K562 (cell line): ENCODE measurements around the gene MCM9. TPM values are rescaled to one million over a fixed set of nuclear protein-coding genes. Genes with fewer than 3 reads are reported as not detected.

Source experiments
- ATF7 ChIP-seq: fragments of 450-650 bp; IDR thresholded peaks from 2 replicates; pipeline ENCODE4 v1.7.1; 2014; ENCODE audit warnings: mild to moderate bottlenecking, moderate library complexity
- CEBPZ ChIP-seq: fragments of 150-350 bp; IDR thresholded peaks from 2 replicates; pipeline ENCODE4 v1.6.1; 2014; ENCODE audit warnings: low read depth, mild to moderate bottlenecking, low read length, borderline replicate concordance
- CREBBP ChIP-seq: IDR thresholded peaks from one replicate; pipeline ENCODE4 v1.6.1; 2012; ENCODE audit warnings: low read depth, mild to moderate bottlenecking, control low read depth, inconsistent platforms, low read length
- HMGN3 ChIP-seq: IDR thresholded peaks from 2 replicates; pipeline ENCODE4 v1.6.1; 2011; ENCODE audit warnings: borderline replicate concordance, low read depth, mild to moderate bottlenecking, mixed read lengths, low read length; ENCODE audit not compliant: insufficient read length; ENCODE audit errors: extremely low read depth
- MAZ ChIP-seq, 2 experiments: fragments of 450-650 bp in 1 of 2; sonication (generic) in 1 of 2; formaldehyde crosslinking; IDR thresholded peaks in 1 of 2; conservative IDR thresholded peaks in 1 of 2; 2 replicates each; pipeline versions ENCODE4 v1.4.0 to v1.5.0; 2020; ENCODE audit warnings: mild to moderate bottlenecking in 1 of 2, missing genetic modification reagents in 1 of 2
- RNF2 ChIP-seq: sonication (generic); IDR thresholded peaks from 2 replicates; pipeline ENCODE4 v1.6.1; 2016
- SREBF1 ChIP-seq: fragments of 150-350 bp; IDR thresholded peaks from 2 replicates; pipeline ENCODE4 v1.6.1; 2014; ENCODE audit warnings: antibody characterized with exemption, low read depth, low read length, borderline replicate concordance
- SRSF3 ChIP-seq: fragments of 200-400 bp; formaldehyde crosslinking; IDR thresholded peaks from 2 replicates; pipeline ENCODE4 v1.6.1; 2016; ENCODE audit warnings: mild to moderate bottlenecking, low read length, moderate library complexity; ENCODE audit not compliant: insufficient read depth
- TEAD4 ChIP-seq, 2 experiments: sonication (generic) in 1 of 2; formaldehyde crosslinking in 1 of 2; IDR thresholded peaks; 2 replicates each; pipeline versions ENCODE4 v1.6.1 to v1.8.0; 2012 to 2022; ENCODE audit warnings: borderline replicate concordance in 1 of 2, inconsistent platforms in 1 of 2, low read length in 1 of 2, mild to moderate bottlenecking in 1 of 2, missing genetic modification reagents in 1 of 2
- ZBTB12 ChIP-seq: fragments of 250-450 bp; sonication (Bioruptor Pico); IDR thresholded peaks from 2 replicates; pipeline ENCODE4 v1.4.0; 2020
- ZNF436 ChIP-seq: fragments of 250-450, 450-650 bp; sonication (Bioruptor Pico); formaldehyde crosslinking; IDR thresholded peaks from 2 replicates; pipeline ENCODE4 v1.7.0; 2020; ENCODE audit warnings: mild to moderate bottlenecking
- ZNF766 ChIP-seq: fragments of 200-800 bp; sonication (Bioruptor generic); conservative IDR thresholded peaks from 2 replicates; pipeline ENCODE4 v1.6.1; 2016; ENCODE audit warnings: missing genetic modification characterization, missing compliant biosample characterization
- polyA plus RNA-seq, 8 experiments: library from polyadenylated mRNA; depleted of rRNA in 4 of 8; stranded (reverse) in 5 of 8; unstranded in 3 of 8; fragments of >200 nt; fragmentation: Nextera tagmentation in 2 of 8; fragmentation: Illumina TruSeq in 1 of 8; extraction: Ambion mirVana in 2 of 8; extraction: Trizol in 1 of 8; gene quantifications; 2 replicates each; pipeline versions ENCODE4 v1.2.1 to v1.2.3, GENCODE V29; 2011 to 2014; ENCODE audit warnings: inconsistent platforms in 1 of 8, missing spikeins in 1 of 8
- total RNA-seq, 7 experiments: library from RNA; depleted of rRNA in 6 of 7; stranded (reverse); fragments of >200 nt in 6 of 7; fragmentation: Illumina TruSeq in 2 of 7; extraction: Trizol in 2 of 7; gene quantifications; 2 replicates each; pipeline versions ENCODE4 v1.2.1 to v1.2.3, GENCODE V29; 2011 to 2021; ENCODE audit warnings: low replicate concordance in 1 of 7
- TF ChIP-seq, protein P1 (sequence below): sonication (generic); formaldehyde crosslinking; IDR thresholded peaks from 2 replicates; pipeline ENCODE4 v1.8.0; 2023; ENCODE audit warnings: mild to moderate bottlenecking, missing genetic modification reagents
- TF ChIP-seq, protein P2 (sequence below), 2 experiments: fragments of 150-350 bp in 1 of 2; IDR thresholded peaks; 2 replicates each; pipeline ENCODE4 v1.6.1; 2012 to 2016; ENCODE audit warnings: low read depth in 2 of 2, low read length in 2 of 2, mild to moderate bottlenecking in 1 of 2, moderate library complexity in 1 of 2

MCM9 gene
- total and polyA plus RNA-seq, 9 of the 15 experiments (the other 6 are each of a cell fraction or from before 2014, with no cell fraction given) = 4.8 to 16.7 (median 11.6) TPM

- TF ChIP-seq, protein P1, sequence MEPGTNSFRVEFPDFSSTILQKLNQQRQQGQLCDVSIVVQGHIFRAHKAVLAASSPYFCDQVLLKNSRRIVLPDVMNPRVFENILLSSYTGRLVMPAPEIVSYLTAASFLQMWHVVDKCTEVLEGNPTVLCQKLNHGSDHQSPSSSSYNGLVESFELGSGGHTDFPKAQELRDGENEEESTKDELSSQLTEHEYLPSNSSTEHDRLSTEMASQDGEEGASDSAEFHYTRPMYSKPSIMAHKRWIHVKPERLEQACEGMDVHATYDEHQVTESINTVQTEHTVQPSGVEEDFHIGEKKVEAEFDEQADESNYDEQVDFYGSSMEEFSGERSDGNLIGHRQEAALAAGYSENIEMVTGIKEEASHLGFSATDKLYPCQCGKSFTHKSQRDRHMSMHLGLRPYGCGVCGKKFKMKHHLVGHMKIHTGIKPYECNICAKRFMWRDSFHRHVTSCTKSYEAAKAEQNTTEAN (CRISPR knock-in tag) = no peak
- TF ChIP-seq CEBPZ = no peak
- no peak for TF ChIP-seq CREBBP
- TF ChIP-seq MAZ (CRISPR knock-in tag; conservative IDR thresholded peaks at IDR 0.05 in 1 of 2, IDR thresholded peaks at IDR 0.05 in 1 of 2) = peak in 1 of 2 experiments; percentile 49; a peak in 1 of 4 replicates
- TF ChIP-seq ATF7 = peak; percentile 37; the same call in 1 of the 2 replicates
- TF ChIP-seq HMGN3 = no peak
- TF ChIP-seq TEAD4 (IDR thresholded peaks at IDR 0.05; ENCODE audit: low read length) = no peak
- no peak for TF ChIP-seq TEAD4 (CRISPR knock-in tag; IDR thresholded peaks at IDR 0.05; ENCODE audit: borderline replicate concordance)
- no peak for TF ChIP-seq ZNF436
- no peak for TF ChIP-seq RNF2
- no peak for TF ChIP-seq SRSF3
- no peak for TF ChIP-seq ZBTB12 (CRISPR knock-in tag)
- TF ChIP-seq SREBF1 = no peak
- TF ChIP-seq, protein P2, sequence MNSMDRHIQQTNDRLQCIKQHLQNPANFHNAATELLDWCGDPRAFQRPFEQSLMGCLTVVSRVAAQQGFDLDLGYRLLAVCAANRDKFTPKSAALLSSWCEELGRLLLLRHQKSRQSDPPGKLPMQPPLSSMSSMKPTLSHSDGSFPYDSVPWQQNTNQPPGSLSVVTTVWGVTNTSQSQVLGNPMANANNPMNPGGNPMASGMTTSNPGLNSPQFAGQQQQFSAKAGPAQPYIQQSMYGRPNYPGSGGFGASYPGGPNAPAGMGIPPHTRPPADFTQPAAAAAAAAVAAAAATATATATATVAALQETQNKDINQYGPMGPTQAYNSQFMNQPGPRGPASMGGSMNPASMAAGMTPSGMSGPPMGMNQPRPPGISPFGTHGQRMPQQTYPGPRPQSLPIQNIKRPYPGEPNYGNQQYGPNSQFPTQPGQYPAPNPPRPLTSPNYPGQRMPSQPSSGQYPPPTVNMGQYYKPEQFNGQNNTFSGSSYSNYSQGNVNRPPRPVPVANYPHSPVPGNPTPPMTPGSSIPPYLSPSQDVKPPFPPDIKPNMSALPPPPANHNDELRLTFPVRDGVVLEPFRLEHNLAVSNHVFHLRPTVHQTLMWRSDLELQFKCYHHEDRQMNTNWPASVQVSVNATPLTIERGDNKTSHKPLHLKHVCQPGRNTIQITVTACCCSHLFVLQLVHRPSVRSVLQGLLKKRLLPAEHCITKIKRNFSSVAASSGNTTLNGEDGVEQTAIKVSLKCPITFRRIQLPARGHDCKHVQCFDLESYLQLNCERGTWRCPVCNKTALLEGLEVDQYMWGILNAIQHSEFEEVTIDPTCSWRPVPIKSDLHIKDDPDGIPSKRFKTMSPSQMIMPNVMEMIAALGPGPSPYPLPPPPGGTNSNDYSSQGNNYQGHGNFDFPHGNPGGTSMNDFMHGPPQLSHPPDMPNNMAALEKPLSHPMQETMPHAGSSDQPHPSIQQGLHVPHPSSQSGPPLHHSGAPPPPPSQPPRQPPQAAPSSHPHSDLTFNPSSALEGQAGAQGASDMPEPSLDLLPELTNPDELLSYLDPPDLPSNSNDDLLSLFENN (IDR thresholded peaks at IDR 0.05; ENCODE audit: low read depth in 2 of 2, low read length in 2 of 2) = no peak
- TF ChIP-seq ZNF766 (CRISPR knock-in tag) = no peak
These were observed 134.4 kb downstream of the MCM9 start (continued) for GRCh38 chr6:118800394-118801071.
